HUES6 (cell line): ENCODE measurements around the gene KIF15.
"Not testable (repeated sequence)": the region's sequence is repeated elsewhere in the genome, so short reads cannot be mapped to it uniquely, and the experiment has no call there.

Source experiments
- H3K27ac ChIP-seq: 2 replicates; pipeline ENCODE4 v1.7.0; 2013; ENCODE audit warnings: low read depth, mild to moderate bottlenecking, low read length, inconsistent platforms
- H3K27me3 ChIP-seq: 2 replicates; pipeline ENCODE4 v1.6.1; 2013; ENCODE audit warnings: low read length; ENCODE audit not compliant: control insufficient read depth, insufficient read depth
- H3K36me3 ChIP-seq: 2 replicates; pipeline ENCODE4 v1.6.1; 2013; ENCODE audit warnings: low read length; ENCODE audit not compliant: control insufficient read depth, insufficient read depth
- H3K4me1 ChIP-seq: 2 replicates; pipeline ENCODE4 v1.6.1; 2013; ENCODE audit warnings: low read length; ENCODE audit not compliant: control insufficient read depth, insufficient read depth
- H3K4me3 ChIP-seq: 2 replicates; pipeline ENCODE4 v1.5.1; 2013; ENCODE audit warnings: low read depth, low read length
- H3K9ac ChIP-seq: one replicate; pipeline ENCODE4 v1.6.1; 2013; ENCODE audit warnings: mild to moderate bottlenecking, low read length
- H3K9me3 ChIP-seq: 2 replicates; pipeline ENCODE4 v1.6.1; 2013; ENCODE audit warnings: low read depth, low read length; ENCODE audit not compliant: control insufficient read depth, insufficient read depth

KIF15 gene

GRCh38 chr3:44762690-44763089, 1.1 kb downstream of the KIF15 start:
- Histone ChIP-seq H3K4me1 (peaks cover 3% of the 10 kb centered on the region; the same call in 1 of the 2 replicates), H3K9me3 (peaks cover 24% of the 10 kb centered on the region), H3K9ac (peak overlapping the region; percentile 96), H3K4me3 (peak overlapping the region; percentile 94), H3K36me3 (peaks cover 44% of the 10 kb centered on the region), H3K27me3 (no peaks in the 10 kb centered on the region), H3K27ac (no peak overlapping the region)

- Histone ChIP-seq H3K36me3 (peaks cover 39% of the 10 kb centered on the region), H3K27me3 (no peaks in the 10 kb centered on the region), H3K4me1 (peaks cover 3% of the 10 kb centered on the region; the same call in 1 of the 2 replicates), H3K9me3 (peaks cover 29% of the 10 kb centered on the region), H3K9ac (no peak overlapping the region), H3K27ac (no peak overlapping the region), H3K4me3 (no peak overlapping the region; the same call in 1 of the 2 replicates)
Measured at GRCh38 chr3:44764248-44764647, 2.7 kb downstream of the KIF15 start.

GRCh38 chr3:44771424-44772098, 10.0 kb downstream of the KIF15 start:
- H3K9ac ChIP-seq = no peak overlapping the region
- peaks cover 54% of the 10 kb centered on the region for H3K9me3 ChIP-seq
- no peak overlapping the region for H3K27ac ChIP-seq
- no peaks in the 10 kb centered on the region for H3K27me3 ChIP-seq
- peaks cover 57% of the 10 kb centered on the region for H3K36me3 ChIP-seq
- 0 out of 2 replicates have a peak, but pooled peaks cover 2% of the 10 kb centered on the region for H3K4me1 ChIP-seq
- no peak overlapping the region for H3K4me3 ChIP-seq

GRCh38 chr3:44772099-44772442, 10.5 kb downstream of the KIF15 start:
- H3K27ac ChIP-seq = no peak overlapping the region
- no peaks in the 10 kb centered on the region for H3K27me3 ChIP-seq
- no peak overlapping the region for H3K4me3 ChIP-seq
- no peak overlapping the region for H3K9ac ChIP-seq
- H3K9me3 ChIP-seq = peaks cover 52% of the 10 kb centered on the region
- 0 out of 2 replicates have a peak, but pooled peaks cover 2% of the 10 kb centered on the region for H3K4me1 ChIP-seq
- H3K36me3 ChIP-seq = peaks cover 60% of the 10 kb centered on the region

- Histone ChIP-seq H3K4me3 (no peak overlapping the region), H3K9ac (no peak overlapping the region), H3K27me3 (no peaks in the 10 kb centered on the region), H3K9me3 (no peaks in the 10 kb centered on the region), H3K36me3 (peaks cover 57% of the 10 kb centered on the region), H3K4me1 (no peaks in the 10 kb centered on the region), H3K27ac (no peak overlapping the region)
Measured at GRCh38 chr3:44782891-44783290, 21.3 kb downstream of the KIF15 start.

- Histone ChIP-seq H3K27me3 (no peaks in the 10 kb centered on the region), H3K9ac (no peak overlapping the region), H3K4me1 (peaks cover 4% of the 10 kb centered on the region; the same call in 1 of the 2 replicates), H3K9me3 (no peaks in the 10 kb centered on the region), H3K4me3 (no peak overlapping the region), H3K27ac (no peak overlapping the region), H3K36me3 (peaks cover 62% of the 10 kb centered on the region)
Measured at GRCh38 chr3:44795197-44795596, 33.6 kb downstream of the KIF15 start.

- H3K9ac ChIP-seq = no peak overlapping the region
- H3K4me1 ChIP-seq = no peaks in the 10 kb centered on the region
- H3K4me3 ChIP-seq = no peak overlapping the region
- H3K27ac ChIP-seq = no peak overlapping the region
- H3K9me3 ChIP-seq = no peaks in the 10 kb centered on the region
- H3K27me3 ChIP-seq = no peaks in the 10 kb centered on the region
- H3K36me3 ChIP-seq = peaks cover 85% of the 10 kb centered on the region
Measured at GRCh38 chr3:44802011-44802410, 40.4 kb downstream of the KIF15 start.

- Histone ChIP-seq H3K4me3 (no peak overlapping the region), H3K9ac (no peak overlapping the region), H3K9me3 (no peaks in the 10 kb centered on the region), H3K36me3 (peaks cover 84% of the 10 kb centered on the region), H3K27ac (no peak overlapping the region), H3K27me3 (no peaks in the 10 kb centered on the region), H3K4me1 (no peaks in the 10 kb centered on the region)
Measured at GRCh38 chr3:44803298-44803697, 41.7 kb downstream of the KIF15 start.

GRCh38 chr3:44805960-44806359, 44.4 kb downstream of the KIF15 start:
- no peaks in the 10 kb centered on the region for H3K4me1 ChIP-seq
- no peak overlapping the region for H3K9ac ChIP-seq
- H3K27me3 ChIP-seq = no peaks in the 10 kb centered on the region
- H3K9me3 ChIP-seq = no peaks in the 10 kb centered on the region
- no peak overlapping the region for H3K27ac ChIP-seq
- H3K4me3 ChIP-seq = no peak overlapping the region
- H3K36me3 ChIP-seq = peaks cover 78% of the 10 kb centered on the region

- H3K9ac ChIP-seq = no peak overlapping the region
- H3K36me3 ChIP-seq = peaks cover 58% of the 10 kb centered on the region
- no peaks in the 10 kb centered on the region; the same call in 1 of the 2 replicates for H3K9me3 ChIP-seq
Measured at GRCh38 chr3:44814751-44815150, 53.2 kb downstream of the KIF15 start.

GRCh38 chr3:44816334-44816733, 54.7 kb downstream of the KIF15 start:
- H3K36me3 ChIP-seq = peaks cover 47% of the 10 kb centered on the region

More at GRCh38 chr3:44814751-44815150, 53.2 kb downstream of the KIF15 start:
- Histone ChIP-seq H3K4me3 (no peak overlapping the region), H3K4me1 (no peaks in the 10 kb centered on the region), H3K27me3 (no peaks in the 10 kb centered on the region), H3K27ac (no peak overlapping the region)

More at GRCh38 chr3:44816334-44816733, 54.7 kb downstream of the KIF15 start:
- H3K9ac ChIP-seq, H3K9me3 ChIP-seq, H3K4me3 ChIP-seq, H3K27ac ChIP-seq, H3K4me1 ChIP-seq, H3K27me3 ChIP-seq: not testable (repeated sequence)
